ENCODE data around the gene FOXN3. TPM values are rescaled to one million over a fixed set of nuclear protein-coding genes. Genes with fewer than 3 reads are reported as not detected.

FOXN3 gene
- total and polyA plus RNA-seq, 2 experiments from 2014 or later, result 98.9 to 167 TPM

DNA sequence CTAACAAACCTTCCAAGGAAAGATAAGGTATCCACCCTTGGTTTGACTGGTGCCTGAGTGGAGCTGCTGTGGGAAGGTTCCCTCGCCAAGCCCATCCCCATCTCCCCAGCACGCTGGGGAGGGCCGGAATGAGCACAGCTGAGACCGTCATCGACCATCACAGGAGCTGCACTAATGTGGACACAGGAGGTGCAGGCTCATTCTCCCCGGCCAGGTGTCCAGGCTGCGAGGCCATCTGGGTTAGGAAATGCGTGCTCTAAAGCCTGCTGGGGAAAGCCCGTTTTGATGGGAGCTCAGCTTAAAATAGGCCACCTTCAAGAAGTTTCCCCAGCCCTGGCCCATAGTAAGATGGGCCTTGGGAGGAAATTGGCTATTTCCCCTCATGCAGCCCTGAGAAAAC lies 35.2 kb upstream of the FOXN3 start (continued):
- TF ChIP-seq, protein P1, sequence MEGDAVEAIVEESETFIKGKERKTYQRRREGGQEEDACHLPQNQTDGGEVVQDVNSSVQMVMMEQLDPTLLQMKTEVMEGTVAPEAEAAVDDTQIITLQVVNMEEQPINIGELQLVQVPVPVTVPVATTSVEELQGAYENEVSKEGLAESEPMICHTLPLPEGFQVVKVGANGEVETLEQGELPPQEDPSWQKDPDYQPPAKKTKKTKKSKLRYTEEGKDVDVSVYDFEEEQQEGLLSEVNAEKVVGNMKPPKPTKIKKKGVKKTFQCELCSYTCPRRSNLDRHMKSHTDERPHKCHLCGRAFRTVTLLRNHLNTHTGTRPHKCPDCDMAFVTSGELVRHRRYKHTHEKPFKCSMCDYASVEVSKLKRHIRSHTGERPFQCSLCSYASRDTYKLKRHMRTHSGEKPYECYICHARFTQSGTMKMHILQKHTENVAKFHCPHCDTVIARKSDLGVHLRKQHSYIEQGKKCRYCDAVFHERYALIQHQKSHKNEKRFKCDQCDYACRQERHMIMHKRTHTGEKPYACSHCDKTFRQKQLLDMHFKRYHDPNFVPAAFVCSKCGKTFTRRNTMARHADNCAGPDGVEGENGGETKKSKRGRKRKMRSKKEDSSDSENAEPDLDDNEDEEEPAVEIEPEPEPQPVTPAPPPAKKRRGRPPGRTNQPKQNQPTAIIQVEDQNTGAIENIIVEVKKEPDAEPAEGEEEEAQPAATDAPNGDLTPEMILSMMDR (conservative IDR thresholded peaks at IDR 0.05; ENCODE audit: low read depth in 2 of 2), result no peak
- TF ChIP-seq, protein P2, sequence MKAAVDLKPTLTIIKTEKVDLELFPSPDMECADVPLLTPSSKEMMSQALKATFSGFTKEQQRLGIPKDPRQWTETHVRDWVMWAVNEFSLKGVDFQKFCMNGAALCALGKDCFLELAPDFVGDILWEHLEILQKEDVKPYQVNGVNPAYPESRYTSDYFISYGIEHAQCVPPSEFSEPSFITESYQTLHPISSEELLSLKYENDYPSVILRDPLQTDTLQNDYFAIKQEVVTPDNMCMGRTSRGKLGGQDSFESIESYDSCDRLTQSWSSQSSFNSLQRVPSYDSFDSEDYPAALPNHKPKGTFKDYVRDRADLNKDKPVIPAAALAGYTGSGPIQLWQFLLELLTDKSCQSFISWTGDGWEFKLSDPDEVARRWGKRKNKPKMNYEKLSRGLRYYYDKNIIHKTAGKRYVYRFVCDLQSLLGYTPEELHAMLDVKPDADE (IDR thresholded peaks at IDR 0.05), result no peak
- TF ChIP-seq NANOG (IDR thresholded peaks at IDR 0.05; ENCODE audit: borderline replicate concordance), result no peak

DNA sequence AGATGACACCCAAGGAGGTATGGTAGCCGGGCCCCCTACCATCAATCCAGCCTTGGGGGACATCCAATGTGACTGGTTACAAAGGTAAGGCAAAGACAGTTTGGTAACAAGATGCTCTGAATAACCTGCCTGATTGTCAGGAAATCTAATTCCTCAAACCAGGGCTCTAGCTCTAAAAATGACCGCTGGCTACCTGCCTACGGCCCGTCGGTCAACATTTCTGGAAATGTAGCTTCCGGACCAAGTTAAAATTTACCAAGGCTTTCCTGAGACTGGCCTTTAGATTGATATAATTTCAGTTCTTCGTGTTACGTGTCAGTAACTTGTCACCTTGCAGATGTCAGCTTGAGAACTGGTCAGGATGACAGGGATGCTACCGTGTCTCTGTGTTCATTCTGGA lies 34.2 kb upstream of the FOXN3 start:
- Histone ChIP-seq H3F3A (replicated peaks; ENCODE audit: low read depth) (no peaks in the 10 kb centered on the region; the same call in 1 of the 2 replicates), H3K36me3 (ENCODE audit: insufficient read depth) (no peaks in the 10 kb centered on the region), H3K27ac (ENCODE audit: low read depth) (peak overlapping the region; percentile 23; the same call in 1 of the 2 replicates), H3K4me1 (ENCODE audit: insufficient read depth) (peaks cover 24% of the 10 kb centered on the region), H3K9me2 (ENCODE audit: insufficient read depth) (no peaks in the 10 kb centered on the region; the same call in 1 of the 2 replicates), H3K27me3 (ENCODE audit: insufficient read depth) (no peaks in the 10 kb centered on the region), H2AFZ (no peak overlapping the region), H3K79me2 (replicated peaks; ENCODE audit: insufficient read depth) (peaks cover 67% of the 10 kb centered on the region), H4K20me1 (replicated peaks; ENCODE audit: insufficient read depth) (no peaks in the 10 kb centered on the region), H3K4me3 (no peak overlapping the region), H3K4me2 (no peak overlapping the region)
- peaks cover 12% of the 10 kb centered on the region for H3K27me3 Mint-ChIP-seq (ENCODE audit: insufficient read depth, low read depth, poor library complexity)
- no peak overlapping the region for H3K27ac Mint-ChIP-seq
- no peak for DNase-seq (ENCODE audit: low spot score)
- no peak overlapping the region for H3K4me3 Mint-ChIP-seq
- H3K4me1 Mint-ChIP-seq, result peaks cover 51% of the 10 kb centered on the region
- no peaks in the 10 kb centered on the region for H3K9me3 Mint-ChIP-seq
- no peak for ATAC-seq
- H3K36me3 Mint-ChIP-seq (ENCODE audit: low read depth), result peaks cover 30% of the 10 kb centered on the region
- TF ChIP-seq JUNB (IDR thresholded peaks at IDR 0.05; ENCODE audit: unreplicated experiment), result no peak
- no peak for TF ChIP-seq REST (IDR thresholded peaks at IDR 0.05; ENCODE audit: unreplicated experiment)
- TF ChIP-seq ZNF114 (CRISPR knock-in tag; IDR thresholded peaks at IDR 0.05), result no peak
- TF ChIP-seq, protein P1 (conservative IDR thresholded peaks at IDR 0.05; ENCODE audit: low read depth in 2 of 2), result no peak
- TF ChIP-seq EZH2 (IDR thresholded peaks at IDR 0.05; ENCODE audit: low read depth, unreplicated experiment), result no peak
- no peak for TF ChIP-seq POLR2AphosphoS5 (IDR thresholded peaks at IDR 0.05; ENCODE audit: low read depth)
- no peak for TF ChIP-seq CREB1 (CRISPR knock-in tag; IDR thresholded peaks at IDR 0.05; ENCODE audit: low read depth)
- TF ChIP-seq, protein P2 (IDR thresholded peaks at IDR 0.05), result no peak
- no peak for TF ChIP-seq NANOG (IDR thresholded peaks at IDR 0.05; ENCODE audit: borderline replicate concordance)
- no peak for TF ChIP-seq STAT1 (IDR thresholded peaks at IDR 0.05; ENCODE audit: unreplicated experiment)
- TF ChIP-seq ZNF331 (CRISPR knock-in tag; IDR thresholded peaks at IDR 0.05; ENCODE audit: low read depth), result no peak

Data from GM23338 (cell line).